ENCODE data around the gene ZNF827. TPM values are rescaled to one million over a fixed set of nuclear protein-coding genes. Genes with fewer than 3 reads are reported as not detected.

Gene ZNF827
- total RNA-seq, 1 experiment from 2014 or later: 5.3 TPM

DNA sequence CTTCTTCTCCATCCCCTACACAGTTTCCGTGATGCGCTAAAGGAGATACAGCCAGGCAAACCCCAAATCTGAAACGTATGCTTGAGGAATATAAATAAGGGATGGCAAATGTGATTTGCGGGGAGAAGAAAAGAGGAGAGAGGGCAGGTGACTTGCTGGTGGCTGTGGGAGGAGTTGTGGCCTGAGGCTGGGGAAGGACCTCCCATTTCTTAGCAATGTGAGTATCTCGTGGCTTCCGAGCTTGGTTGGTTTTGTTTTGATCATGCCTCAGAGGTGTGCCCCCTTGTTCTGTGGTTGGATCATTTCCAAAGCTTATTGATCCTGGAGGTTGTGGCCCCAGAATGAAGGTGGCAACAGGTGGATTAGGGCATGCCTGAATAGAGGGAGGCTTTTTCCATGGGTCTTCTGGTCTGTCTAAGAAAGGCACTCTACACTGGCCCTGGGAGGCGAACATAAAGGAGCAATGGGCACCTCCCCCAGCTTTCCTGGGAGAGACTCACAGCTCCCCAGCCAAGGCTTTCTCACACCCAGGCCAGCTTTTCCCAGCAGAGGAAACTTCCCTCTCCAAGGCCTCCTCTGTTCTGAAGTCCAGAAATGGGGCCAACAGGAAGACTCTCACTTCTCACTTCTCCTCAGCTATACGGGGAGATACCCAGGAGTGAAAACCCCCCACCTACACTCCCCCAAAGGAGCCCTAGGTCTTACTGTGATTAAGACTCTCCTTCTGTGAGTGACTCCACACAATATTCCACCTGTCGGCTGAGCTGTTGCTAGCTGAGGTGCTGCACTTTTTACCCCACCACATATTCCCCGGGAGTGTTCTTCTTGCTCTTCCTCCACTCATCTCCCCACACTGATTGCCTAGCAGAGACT is 218.6 kb downstream of the ZNF827 start:
- H3K27ac Mint-ChIP-seq (ENCODE audit: unreplicated experiment): no peak overlapping the region
- no peak overlapping the region for H3K4me3 ChIP-seq (ENCODE audit: low read depth, low read length)
- ChIA-PET POLR2A (no interaction called here), CTCF (no interaction called here)
- H3K4me1 ChIP-seq: no peaks in the 10 kb centered on the region
- H3K36me3 Mint-ChIP-seq (ENCODE audit: insufficient read depth, unreplicated experiment): no peaks in the 10 kb centered on the region
- no peak overlapping the region for H3K4me3 Mint-ChIP-seq (ENCODE audit: unreplicated experiment)
- peaks cover 4% of the 10 kb centered on the region for H3K27me3 Mint-ChIP-seq (ENCODE audit: insufficient read depth, unreplicated experiment)
- no peaks in the 10 kb centered on the region for H3K9me3 Mint-ChIP-seq (ENCODE audit: unreplicated experiment)
- TF ChIP-seq, protein P1, sequence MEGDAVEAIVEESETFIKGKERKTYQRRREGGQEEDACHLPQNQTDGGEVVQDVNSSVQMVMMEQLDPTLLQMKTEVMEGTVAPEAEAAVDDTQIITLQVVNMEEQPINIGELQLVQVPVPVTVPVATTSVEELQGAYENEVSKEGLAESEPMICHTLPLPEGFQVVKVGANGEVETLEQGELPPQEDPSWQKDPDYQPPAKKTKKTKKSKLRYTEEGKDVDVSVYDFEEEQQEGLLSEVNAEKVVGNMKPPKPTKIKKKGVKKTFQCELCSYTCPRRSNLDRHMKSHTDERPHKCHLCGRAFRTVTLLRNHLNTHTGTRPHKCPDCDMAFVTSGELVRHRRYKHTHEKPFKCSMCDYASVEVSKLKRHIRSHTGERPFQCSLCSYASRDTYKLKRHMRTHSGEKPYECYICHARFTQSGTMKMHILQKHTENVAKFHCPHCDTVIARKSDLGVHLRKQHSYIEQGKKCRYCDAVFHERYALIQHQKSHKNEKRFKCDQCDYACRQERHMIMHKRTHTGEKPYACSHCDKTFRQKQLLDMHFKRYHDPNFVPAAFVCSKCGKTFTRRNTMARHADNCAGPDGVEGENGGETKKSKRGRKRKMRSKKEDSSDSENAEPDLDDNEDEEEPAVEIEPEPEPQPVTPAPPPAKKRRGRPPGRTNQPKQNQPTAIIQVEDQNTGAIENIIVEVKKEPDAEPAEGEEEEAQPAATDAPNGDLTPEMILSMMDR (IDR thresholded peaks at IDR 0.05; ENCODE audit: insufficient read depth in 1 of 2, low read depth in 1 of 2, low read length in 1 of 2, severe bottlenecking in 1 of 2, unreplicated experiment in 1 of 2): no peak
- H3K27me3 ChIP-seq (replicated peaks; ENCODE audit: control insufficient read depth, insufficient read depth, low read length): no peaks in the 10 kb centered on the region
- H3K9me3 ChIP-seq: no peaks in the 10 kb centered on the region
- H3K4me1 Mint-ChIP-seq (ENCODE audit: low read depth, unreplicated experiment): no peaks in the 10 kb centered on the region
- no peaks in the 10 kb centered on the region for H3K36me3 ChIP-seq (ENCODE audit: control insufficient read depth, insufficient read depth, low read length)
- intact Hi-C loops (cut with micrococcal nuclease; ENCODE audit: unreplicated experiment): loop anchor here (5.0 kb wide), 1 partner anchor 322 kb away; no protein-coding TSS in a partner anchor
- DNase-seq: no peak
- no TSS peak for BruUV-seq (replicated peaks)

DNA sequence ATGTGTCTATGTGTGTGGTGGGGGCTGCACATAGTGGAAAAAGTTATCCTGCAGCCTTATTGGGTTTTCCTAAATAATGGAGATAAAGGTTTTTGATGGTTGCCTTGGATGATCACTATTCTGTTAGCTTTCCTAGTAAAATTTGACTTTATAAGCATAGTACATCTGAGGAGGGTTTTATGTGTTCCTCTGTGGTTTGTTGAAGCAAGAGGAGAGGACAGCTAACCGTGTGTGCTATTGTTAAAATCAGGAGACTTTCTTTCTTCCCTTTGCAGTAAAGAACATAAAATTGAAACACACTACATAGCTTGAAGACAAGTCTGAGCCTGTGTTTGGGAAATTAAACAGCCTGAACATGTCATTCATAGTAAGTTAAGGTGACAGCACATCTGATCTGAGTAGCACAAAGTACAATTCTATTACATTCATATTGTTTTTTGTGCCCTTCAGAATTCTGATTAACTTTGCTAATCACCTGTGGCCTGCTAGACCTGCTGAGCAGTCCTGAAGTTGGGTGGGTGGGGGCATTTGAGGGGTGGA is 221.9 kb downstream of the ZNF827 start:
- Histone ChIP-seq H3K4me1 (no peaks in the 10 kb centered on the region), H3K9me3 (no peaks in the 10 kb centered on the region), H3K36me3 (ENCODE audit: control insufficient read depth, insufficient read depth, low read length) (no peaks in the 10 kb centered on the region), H3K27me3 (replicated peaks; ENCODE audit: control insufficient read depth, insufficient read depth, low read length) (no peaks in the 10 kb centered on the region), H3K4me3 (ENCODE audit: low read depth, low read length) (no peak overlapping the region)
- no peaks in the 10 kb centered on the region for H3K9me3 Mint-ChIP-seq (ENCODE audit: unreplicated experiment)
- no TSS peak for BruUV-seq (replicated peaks)
- DNase-seq: no peak
- no peaks in the 10 kb centered on the region for H3K36me3 Mint-ChIP-seq (ENCODE audit: insufficient read depth, unreplicated experiment)
- H3K4me3 Mint-ChIP-seq (ENCODE audit: unreplicated experiment): no peak overlapping the region
- H3K27ac Mint-ChIP-seq (ENCODE audit: unreplicated experiment): no peak overlapping the region
- TF ChIP-seq, protein P1 (IDR thresholded peaks at IDR 0.05; ENCODE audit: insufficient read depth in 1 of 2, low read depth in 1 of 2, low read length in 1 of 2, severe bottlenecking in 1 of 2, unreplicated experiment in 1 of 2): no peak
- peaks cover 8% of the 10 kb centered on the region for H3K27me3 Mint-ChIP-seq (ENCODE audit: insufficient read depth, unreplicated experiment)
- H3K4me1 Mint-ChIP-seq (ENCODE audit: low read depth, unreplicated experiment): no peaks in the 10 kb centered on the region
- POLR2A ChIA-PET: no interaction called here
- intact Hi-C loops (cut with micrococcal nuclease; ENCODE audit: unreplicated experiment): no loop called here
- CTCF ChIA-PET: no interaction called here

DNA sequence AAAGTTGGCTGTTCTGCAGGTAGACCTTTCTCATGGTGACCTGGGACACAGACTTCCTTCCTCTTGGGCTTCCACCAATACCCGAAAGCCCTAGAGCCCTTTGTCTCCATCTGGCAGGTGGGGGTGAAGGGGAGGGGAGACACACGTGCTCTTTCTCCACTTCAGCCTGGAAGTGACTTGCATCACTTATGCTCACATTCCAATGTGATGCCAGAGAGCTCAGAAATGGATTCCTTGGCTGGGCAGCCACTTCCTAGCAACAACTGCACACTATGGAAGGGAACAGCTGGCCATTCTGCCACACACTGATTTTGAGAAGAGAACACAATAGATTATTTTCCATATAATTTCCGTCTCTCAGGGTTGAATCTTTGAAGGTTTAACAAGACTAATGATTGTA is 222.4 kb downstream of the ZNF827 start:
- no peaks in the 10 kb centered on the region for H3K36me3 Mint-ChIP-seq (ENCODE audit: insufficient read depth, unreplicated experiment)
- no peaks in the 10 kb centered on the region for H3K9me3 Mint-ChIP-seq (ENCODE audit: unreplicated experiment)
- TF ChIP-seq, protein P1 (IDR thresholded peaks at IDR 0.05; ENCODE audit: insufficient read depth in 1 of 2, low read depth in 1 of 2, low read length in 1 of 2, severe bottlenecking in 1 of 2, unreplicated experiment in 1 of 2): no peak
- ChIA-PET POLR2A (no interaction called here), CTCF (no interaction called here)
- H3K4me1 Mint-ChIP-seq (ENCODE audit: low read depth, unreplicated experiment): no peaks in the 10 kb centered on the region
- peaks cover 11% of the 10 kb centered on the region for H3K27me3 Mint-ChIP-seq (ENCODE audit: insufficient read depth, unreplicated experiment)
- Histone ChIP-seq H3K4me1 (no peaks in the 10 kb centered on the region), H3K36me3 (ENCODE audit: control insufficient read depth, insufficient read depth, low read length) (no peaks in the 10 kb centered on the region), H3K9me3 (no peaks in the 10 kb centered on the region), H3K27me3 (replicated peaks; ENCODE audit: control insufficient read depth, insufficient read depth, low read length) (no peaks in the 10 kb centered on the region), H3K4me3 (ENCODE audit: low read depth, low read length) (no peak overlapping the region)
- no TSS peak for BruUV-seq (replicated peaks)
- H3K4me3 Mint-ChIP-seq (ENCODE audit: unreplicated experiment): no peak overlapping the region
- intact Hi-C loops (cut with micrococcal nuclease; ENCODE audit: unreplicated experiment): no loop called here
- H3K27ac Mint-ChIP-seq (ENCODE audit: unreplicated experiment): no peak overlapping the region
- DNase-seq: no peak
